ENCODE measurements around the gene IFNB1. TPM values are rescaled to one million over a fixed set of nuclear protein-coding genes. Genes with fewer than 3 reads are reported as not detected.
A peak's percentile ranks its signal among the peaks of the same experiment; 100 is the strongest.

Gene IFNB1
- total RNA-seq, 4 donors from 2014 or later, result not detected

GRCh38 chr9:21081451-21081850 is 3.7 kb upstream of the IFNB1 start:
- WGBS, 2 donors, result 77 to 84% methylated on average over 2 of the region's 2 CpGs
- H3K4me3 ChIP-seq (ENCODE audit: low read depth, poor library complexity, severe bottlenecking), result no peak overlapping the region
- intact Hi-C loops (cut with DNase I; ENCODE audit: low total_unique reads), result no loop called here
- TF ChIP-seq CTCF (IDR thresholded peaks at IDR 0.05) (no peak), POLR2A (IDR thresholded peaks at IDR 0.05) (no peak)
- no peak for DNase-seq (ENCODE audit: low spot score in 2 of 2)

- TF ChIP-seq POLR2A (IDR thresholded peaks at IDR 0.05) (no peak), CTCF (IDR thresholded peaks at IDR 0.05) (no peak)
- no peak overlapping the region for H3K4me3 ChIP-seq (ENCODE audit: low read depth, poor library complexity, severe bottlenecking)
- intact Hi-C loops (cut with DNase I; ENCODE audit: low total_unique reads), result no loop called here
- DNase-seq (ENCODE audit: low spot score in 2 of 2), result no peak
- WGBS, 2 donors, result 90 to 94% methylated on average over 1 of the region's 1 CpG
Observed at GRCh38 chr9:21080793-21081192, 3.1 kb upstream of the IFNB1 start.

- H3K4me3 ChIP-seq (ENCODE audit: low read depth, poor library complexity, severe bottlenecking), result no peak overlapping the region
- WGBS, 2 donors, result 77 to 87% methylated on average over 1 of the region's 1 CpG
- intact Hi-C loops (cut with DNase I; ENCODE audit: low total_unique reads), result no loop called here
- no peak for DNase-seq (ENCODE audit: low spot score in 2 of 2)
- TF ChIP-seq POLR2A (IDR thresholded peaks at IDR 0.05), result no peak
- TF ChIP-seq CTCF (IDR thresholded peaks at IDR 0.05), result no peak
Observed at GRCh38 chr9:21078702-21079101, 960 bp upstream of the IFNB1 start.

GRCh38 chr9:21075484-21075883 is 2.3 kb downstream of the IFNB1 start:
- TF ChIP-seq POLR2A (IDR thresholded peaks at IDR 0.05) (no peak), CTCF (IDR thresholded peaks at IDR 0.05) (no peak)

GRCh38 chr9:21070906-21071305 is 6.8 kb downstream of the IFNB1 start:
- H3K4me3 ChIP-seq (ENCODE audit: low read depth, poor library complexity, severe bottlenecking), result no peak overlapping the region
- DNase-seq (ENCODE audit: low spot score in 2 of 2), result no peak
- intact Hi-C loops (cut with DNase I; ENCODE audit: low total_unique reads), result no loop called here
- TF ChIP-seq POLR2A (IDR thresholded peaks at IDR 0.05) (no peak), CTCF (IDR thresholded peaks at IDR 0.05) (no peak)

More at GRCh38 chr9:21075484-21075883, 2.3 kb downstream of the IFNB1 start:
- no peak for DNase-seq (ENCODE audit: low spot score in 2 of 2)
- WGBS, 2 donors, result 74 to 79% methylated on average over 3 of the region's 3 CpGs
- intact Hi-C loops (cut with DNase I; ENCODE audit: low total_unique reads), result no loop called here
- no peak overlapping the region for H3K4me3 ChIP-seq (ENCODE audit: low read depth, poor library complexity, severe bottlenecking)

- peak in 1 of 2 donors; percentile 66 for DNase-seq (ENCODE audit: low spot score in 2 of 2)
- intact Hi-C loops (cut with DNase I; ENCODE audit: low total_unique reads), result no loop called here
- 4 to 6% methylated on average over 4 of the region's 4 CpGs for WGBS, 2 donors
- no peak overlapping the region for H3K4me3 ChIP-seq (ENCODE audit: low read depth, poor library complexity, severe bottlenecking)
- no peak for TF ChIP-seq CTCF (IDR thresholded peaks at IDR 0.05)
- TF ChIP-seq POLR2A (IDR thresholded peaks at IDR 0.05), result no peak
Observed at GRCh38 chr9:21070171-21070571, 7.6 kb downstream of the IFNB1 start.

Measured in lower leg skin (tissue), 4 donors.